ENCODE measurements around the gene PIK3C3. TPM values are rescaled to one million over a fixed set of nuclear protein-coding genes. Genes with fewer than 3 reads are reported as not detected.

Gene PIK3C3
- total RNA-seq, 3 donors from 2014 or later, result 33.4 to 70.4 (median 45.9) TPM

DNA sequence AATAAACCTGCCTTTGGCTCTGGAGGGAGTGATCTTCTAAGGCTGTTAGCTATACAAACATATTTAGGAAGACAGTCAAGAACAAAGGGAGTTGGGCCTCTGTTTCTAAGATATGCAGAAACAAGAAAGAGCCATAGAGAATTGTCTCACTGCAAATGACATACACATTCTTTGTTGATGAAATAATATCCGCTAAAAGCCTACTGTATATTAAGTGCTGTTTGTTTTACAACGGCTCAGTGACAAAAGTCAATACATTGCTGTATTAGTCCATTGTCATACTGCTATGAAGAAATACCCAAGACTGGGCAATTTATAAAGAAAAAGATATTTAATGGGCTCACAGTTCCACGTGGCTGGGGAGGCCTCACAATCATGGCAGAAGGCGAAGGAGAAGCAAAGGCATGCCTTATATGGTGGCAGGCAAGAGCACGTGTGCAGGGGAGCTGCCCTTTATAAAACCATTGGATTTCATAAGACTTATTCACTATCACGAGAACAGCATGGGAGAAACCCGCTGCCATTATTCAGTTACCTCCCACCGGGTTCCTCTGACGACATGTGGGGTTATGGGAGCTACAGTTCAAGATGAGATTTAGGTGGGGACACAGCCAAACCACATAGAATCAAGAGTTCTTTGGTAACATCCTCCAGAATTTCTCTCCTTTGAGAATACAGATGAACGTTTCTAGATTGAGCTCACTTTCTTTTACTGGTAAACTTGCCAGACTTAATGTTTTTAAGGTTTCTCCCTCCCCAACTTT, 157.8 kb downstream of the PIK3C3 start:
- H3K27ac ChIP-seq, result no peak overlapping the region
- H3K4me1 ChIP-seq, result no peaks in the 10 kb centered on the region
- no peaks in the 10 kb centered on the region for H3K9me3 ChIP-seq
- intact Hi-C loops (cut with DNase I; ENCODE audit: low total_unique reads), result no loop called here
- no peak overlapping the region for H3K4me3 ChIP-seq
- TF ChIP-seq POLR2A (IDR thresholded peaks at IDR 0.05) (no peak), POLR2AphosphoS5 (IDR thresholded peaks at IDR 0.05) (no peak)
- TF ChIP-seq, protein P1, sequence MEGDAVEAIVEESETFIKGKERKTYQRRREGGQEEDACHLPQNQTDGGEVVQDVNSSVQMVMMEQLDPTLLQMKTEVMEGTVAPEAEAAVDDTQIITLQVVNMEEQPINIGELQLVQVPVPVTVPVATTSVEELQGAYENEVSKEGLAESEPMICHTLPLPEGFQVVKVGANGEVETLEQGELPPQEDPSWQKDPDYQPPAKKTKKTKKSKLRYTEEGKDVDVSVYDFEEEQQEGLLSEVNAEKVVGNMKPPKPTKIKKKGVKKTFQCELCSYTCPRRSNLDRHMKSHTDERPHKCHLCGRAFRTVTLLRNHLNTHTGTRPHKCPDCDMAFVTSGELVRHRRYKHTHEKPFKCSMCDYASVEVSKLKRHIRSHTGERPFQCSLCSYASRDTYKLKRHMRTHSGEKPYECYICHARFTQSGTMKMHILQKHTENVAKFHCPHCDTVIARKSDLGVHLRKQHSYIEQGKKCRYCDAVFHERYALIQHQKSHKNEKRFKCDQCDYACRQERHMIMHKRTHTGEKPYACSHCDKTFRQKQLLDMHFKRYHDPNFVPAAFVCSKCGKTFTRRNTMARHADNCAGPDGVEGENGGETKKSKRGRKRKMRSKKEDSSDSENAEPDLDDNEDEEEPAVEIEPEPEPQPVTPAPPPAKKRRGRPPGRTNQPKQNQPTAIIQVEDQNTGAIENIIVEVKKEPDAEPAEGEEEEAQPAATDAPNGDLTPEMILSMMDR (IDR thresholded peaks at IDR 0.05), result no peak
- no peak for DNase-seq (ENCODE audit: low spot score in 2 of 2)
- H3K27me3 ChIP-seq, result no peaks in the 10 kb centered on the region
- H3K36me3 ChIP-seq, result no peaks in the 10 kb centered on the region

DNA sequence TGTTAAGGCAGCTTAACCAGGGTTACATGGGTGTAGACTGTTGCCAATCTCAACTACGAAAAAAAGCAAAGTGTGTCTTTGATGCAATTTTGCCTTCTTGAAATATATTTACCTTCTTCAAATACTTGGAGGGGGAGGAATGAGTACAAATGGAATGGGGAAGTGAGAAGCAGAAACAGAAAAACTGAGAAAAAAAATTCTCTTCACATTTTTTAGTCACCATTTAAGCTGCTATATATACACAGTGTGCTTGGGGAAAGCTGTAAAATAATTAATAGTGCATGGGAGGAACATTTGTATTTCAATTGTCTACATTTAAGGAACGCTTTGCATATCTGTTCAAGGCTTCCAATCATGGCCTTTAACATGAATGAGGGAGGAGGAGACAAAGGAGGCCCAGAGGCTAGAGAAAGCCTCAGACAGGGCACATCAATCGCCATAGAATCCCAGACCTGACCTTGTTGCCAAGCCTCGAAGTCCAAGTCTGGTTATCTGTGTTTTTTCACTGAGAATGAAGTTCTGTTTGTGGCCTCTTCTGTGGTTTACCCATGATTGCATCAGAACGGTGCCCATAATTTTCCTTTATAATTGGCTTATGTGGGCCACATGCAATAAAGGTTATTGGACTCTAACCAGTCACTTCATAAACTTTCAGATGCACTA, 158.6 kb downstream of the PIK3C3 start:
- intact Hi-C loops (cut with DNase I; ENCODE audit: low total_unique reads), result no loop called here

DNA sequence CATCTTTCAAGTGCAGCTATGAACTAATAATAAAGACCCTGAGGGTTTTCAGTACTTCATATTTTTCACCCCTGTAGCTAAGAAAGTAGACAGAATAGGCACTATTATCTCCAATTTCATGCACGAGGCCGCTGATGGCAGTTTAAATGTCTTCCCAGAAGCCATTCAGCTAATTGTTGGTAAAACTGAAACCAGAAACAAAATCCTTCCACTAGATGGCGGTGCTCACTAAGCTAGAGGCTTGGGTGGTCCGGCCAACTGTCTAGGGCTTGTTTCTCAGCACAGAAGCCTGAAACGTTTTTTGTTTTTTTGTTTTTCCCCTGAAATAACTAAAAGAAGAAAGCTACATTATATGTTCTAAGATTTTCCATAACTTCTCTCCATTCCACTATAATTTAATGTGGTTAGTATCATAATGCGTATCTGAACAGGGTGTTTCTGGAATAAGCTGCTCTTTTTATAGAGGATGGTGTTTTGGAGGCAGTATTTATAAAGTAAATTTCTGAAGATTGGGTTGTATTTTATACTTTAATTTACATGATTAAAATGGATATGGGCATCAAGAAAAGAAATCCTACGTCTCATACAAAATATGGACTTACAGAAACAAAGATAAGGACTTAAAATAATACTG, 159.4 kb downstream of the PIK3C3 start:
- H3K27ac ChIP-seq, result peak overlapping the region; percentile 20
- TF ChIP-seq, protein P1 (IDR thresholded peaks at IDR 0.05), result peak in 2 of 3 donors; percentile 75 to 86
- TF ChIP-seq POLR2A (IDR thresholded peaks at IDR 0.05), result no peak
- TF ChIP-seq POLR2AphosphoS5 (IDR thresholded peaks at IDR 0.05), result no peak
- no peaks in the 10 kb centered on the region for H3K27me3 ChIP-seq
- no peaks in the 10 kb centered on the region for H3K4me1 ChIP-seq
- no peak overlapping the region for H3K4me3 ChIP-seq
- H3K9me3 ChIP-seq, result no peaks in the 10 kb centered on the region
- intact Hi-C loops (cut with DNase I; ENCODE audit: low total_unique reads), result no loop called here
- H3K36me3 ChIP-seq, result no peaks in the 10 kb centered on the region
- peak in 1 of 2 donors; percentile 24 for DNase-seq (ENCODE audit: low spot score in 2 of 2)

More for the DNA sequence above, 158.6 kb downstream of the PIK3C3 start:
- no peaks in the 10 kb centered on the region for H3K4me1 ChIP-seq
- peak overlapping the region; percentile 20 for H3K27ac ChIP-seq
- no peak overlapping the region for H3K4me3 ChIP-seq
- TF ChIP-seq POLR2AphosphoS5 (IDR thresholded peaks at IDR 0.05) (no peak), POLR2A (IDR thresholded peaks at IDR 0.05) (no peak)
- TF ChIP-seq, protein P1 (IDR thresholded peaks at IDR 0.05), result no peak
- no peaks in the 10 kb centered on the region for H3K27me3 ChIP-seq
- no peak for DNase-seq (ENCODE audit: low spot score in 2 of 2)
- H3K9me3 ChIP-seq, result no peaks in the 10 kb centered on the region
- no peaks in the 10 kb centered on the region for H3K36me3 ChIP-seq

DNA sequence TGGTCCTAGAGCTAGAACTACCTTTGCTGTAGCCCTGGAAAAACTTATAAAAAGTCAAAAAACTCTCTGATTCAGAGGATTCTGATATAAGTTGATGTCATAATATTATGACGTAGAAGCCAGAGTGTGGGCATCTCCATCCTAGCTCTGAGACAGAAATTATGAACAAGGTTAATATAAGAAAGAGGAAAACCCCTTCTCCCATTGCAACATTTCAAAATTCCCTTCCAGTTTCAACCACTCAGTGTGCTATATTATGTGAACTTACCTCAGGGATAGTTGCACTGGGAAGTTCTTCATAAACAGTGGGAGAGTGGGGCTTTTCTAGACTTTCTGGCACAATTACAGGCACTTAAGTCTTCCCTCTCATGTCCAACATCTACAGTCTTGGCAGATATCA, 171.6 kb downstream of the PIK3C3 start:
- H3K27ac ChIP-seq, result no peak overlapping the region
- TF ChIP-seq POLR2A (IDR thresholded peaks at IDR 0.05), result no peak
- TF ChIP-seq, protein P1 (IDR thresholded peaks at IDR 0.05), result no peak
- TF ChIP-seq POLR2AphosphoS5 (IDR thresholded peaks at IDR 0.05), result no peak
- H3K36me3 ChIP-seq, result no peaks in the 10 kb centered on the region
- H3K4me3 ChIP-seq, result no peak overlapping the region
- H3K4me1 ChIP-seq, result no peaks in the 10 kb centered on the region
- no peak for DNase-seq (ENCODE audit: low spot score in 2 of 2)
- no peaks in the 10 kb centered on the region for H3K27me3 ChIP-seq
- intact Hi-C loops (cut with DNase I; ENCODE audit: low total_unique reads), result no loop called here
- no peaks in the 10 kb centered on the region for H3K9me3 ChIP-seq

All from breast epithelium (tissue), 4 donors.